Thyroid gland (tissue), 4 donors: ENCODE data around the gene KIFBP. TPM values are rescaled to one million over a fixed set of nuclear protein-coding genes. Genes with fewer than 3 reads are reported as not detected.
A peak's percentile ranks its signal among the peaks of the same experiment; 100 is the strongest.
"Not testable (repeated sequence)": the region's sequence is repeated elsewhere in the genome, so short reads cannot be mapped to it uniquely, and the experiment has no call there.

Source experiments
- DNase-seq, 2 donors: peaks; one replicate each; pipeline ENCODE4 v3.0.0-alpha.2; 2019
- H3K27ac ChIP-seq, 3 donors: fragments of 200-600 bp; sonication (generic); 1 replicate in 2 of 3; 2 replicates in 1 of 3; pipeline ENCODE4 v1.5.1; 2016 to 2019; ENCODE audit warnings: mild to moderate bottlenecking in 1 of 3, moderate library complexity in 1 of 3
- H3K27me3 ChIP-seq: fragments of 200-600 bp; sonication (generic); one replicate; pipeline ENCODE4 v1.5.1; 2019
- H3K36me3 ChIP-seq, 2 donors: fragments of 200-600 bp; sonication (generic); one replicate each; pipeline ENCODE4 v1.5.1; 2016 to 2019
- H3K4me1 ChIP-seq, 2 donors: fragments of 200-600 bp; sonication (generic); one replicate each; pipeline ENCODE4 v1.5.1; 2017 to 2019
- H3K4me3 ChIP-seq, 3 donors: fragments of 200-600 bp; sonication (generic); replicated peaks in 1 of 3; 1 replicate in 2 of 3; 2 replicates in 1 of 3; pipeline ENCODE4 v1.5.1; 2016; ENCODE audit warnings: mild to moderate bottlenecking in 1 of 3
- H3K9me3 ChIP-seq: fragments of 200-600 bp; sonication (generic); one replicate; pipeline ENCODE4 v1.5.1; 2017
- CTCF ChIP-seq, 6 experiments: fragments of 200-600 bp in 3 of 6; fragments of 450-650 bp in 3 of 6; sonication (generic) in 3 of 6; IDR thresholded peaks; one replicate each; pipeline ENCODE4 v1.5.1; 2016 to 2019; ENCODE audit warnings: antibody characterized with exemption in 6 of 6, mild to moderate bottlenecking in 2 of 6, inconsistent platforms in 1 of 6, moderate library complexity in 1 of 6
- POLR2A ChIP-seq, 2 donors: fragments of 450-650 bp; IDR thresholded peaks; one replicate each; pipeline ENCODE4 v1.6.1; 2017; ENCODE audit warnings: antibody characterized with exemption in 2 of 2, mild to moderate bottlenecking in 2 of 2, moderate library complexity in 1 of 2
- WGBS, 2 donors: methylation state at CpG; one replicate each; pipeline ENCODE4 v1.1.5; 2017; 5-methylcytosine and 5-hydroxymethylcytosine counted together
- intact Hi-C: fragments of 100-400 bp; cut with DNase I; formaldehyde crosslinking; loops from one replicate; pipeline ENCODE4 v1.15.1; 2023
- total RNA-seq, 4 donors: library from RNA; depleted of rRNA; stranded (reverse); fragments of >200 nt; gene quantifications; one replicate each; pipeline ENCODE4 v1.2.3, GENCODE V29; 2016

KIFBP gene
- total RNA-seq, 4 donors from 2014 or later, result 37.9 to 54.1 (median 42.8) TPM

GRCh38 chr10:69004821-69005220, 16.2 kb downstream of the KIFBP start:
- Histone ChIP-seq H3K9me3 (no peaks in the 10 kb centered on the region), H3K36me3 (peaks cover 17 to 35% of the 10 kb centered on the region in 2 donors), H3K27ac (no peak overlapping the region), H3K27me3 (no peaks in the 10 kb centered on the region), H3K4me1 (no peaks in the 10 kb centered on the region), H3K4me3 (no peak overlapping the region)
- intact Hi-C loops, result loop anchor here (5.0 kb wide), 1 partner anchor 87 kb away; no protein-coding TSS in a partner anchor
- no peak for DNase-seq
- no peak for TF ChIP-seq POLR2A (IDR thresholded peaks at IDR 0.05)
- TF ChIP-seq CTCF (IDR thresholded peaks at IDR 0.05), result peak in 3 of 6 experiments; percentile 8 to 22 (median 14)
- 13 to 21% methylated on average over 1 of the region's 1 CpG for WGBS, 2 donors

- Histone ChIP-seq H3K4me3 (no peak overlapping the region), H3K36me3 (peaks cover 14 to 35% of the 10 kb centered on the region in 2 donors), H3K27ac (no peak overlapping the region), H3K27me3 (no peaks in the 10 kb centered on the region), H3K9me3 (no peaks in the 10 kb centered on the region), H3K4me1 (no peaks in the 10 kb centered on the region)
- intact Hi-C loops, result loop anchor here (5.0 kb wide), 1 partner anchor 86 kb away; no protein-coding TSS in a partner anchor
- WGBS, 2 donors, result 96 to 97% methylated on average over 6 of the region's 6 CpGs
- TF ChIP-seq CTCF (IDR thresholded peaks at IDR 0.05) (no peak), POLR2A (IDR thresholded peaks at IDR 0.05) (no peak)
- no peak for DNase-seq
Measured at GRCh38 chr10:69005704-69006485, 17.3 kb downstream of the KIFBP start.

- TF ChIP-seq CTCF (IDR thresholded peaks at IDR 0.05) (no peak), POLR2A (IDR thresholded peaks at IDR 0.05) (no peak)
Measured at GRCh38 chr10:69007260-69007659, 18.7 kb downstream of the KIFBP start.

GRCh38 chr10:69009360-69009759, 20.8 kb downstream of the KIFBP start:
- no peak for TF ChIP-seq CTCF (IDR thresholded peaks at IDR 0.05)
- no peak for TF ChIP-seq POLR2A (IDR thresholded peaks at IDR 0.05)
- WGBS, 2 donors, result 86 to 87% methylated on average over 2 of the region's 2 CpGs
- intact Hi-C loops, result loop anchor here (5.0 kb wide), 1 partner anchor 83 kb away; no protein-coding TSS in a partner anchor
- H3K27me3 ChIP-seq, result no peaks in the 10 kb centered on the region
- no peak for DNase-seq
- peaks cover 25 to 43% of the 10 kb centered on the region in 2 donors for H3K36me3 ChIP-seq
- no peak overlapping the region for H3K4me3 ChIP-seq
- H3K4me1 ChIP-seq, result no peaks in the 10 kb centered on the region
- H3K9me3 ChIP-seq, result no peaks in the 10 kb centered on the region
- no peak overlapping the region for H3K27ac ChIP-seq

More at GRCh38 chr10:69007260-69007659, 18.7 kb downstream of the KIFBP start:
- Histone ChIP-seq H3K4me1 (no peaks in the 10 kb centered on the region), H3K27me3 (no peaks in the 10 kb centered on the region), H3K9me3 (no peaks in the 10 kb centered on the region), H3K27ac (no peak overlapping the region), H3K36me3 (peaks cover 15 to 29% of the 10 kb centered on the region in 2 donors), H3K4me3 (no peak overlapping the region)
- WGBS, 2 donors, result 84 to 90% methylated on average over 3 of the region's 3 CpGs
- intact Hi-C loops, result loop anchor here (5.0 kb wide), 1 partner anchor 85 kb away; no protein-coding TSS in a partner anchor
- no peak for DNase-seq

- 73 to 83% methylated on average over 1 of the region's 1 CpG for WGBS, 2 donors
- TF ChIP-seq POLR2A (IDR thresholded peaks at IDR 0.05), result no peak
- H3K36me3 ChIP-seq, result peaks cover 25 to 50% of the 10 kb centered on the region in 2 donors
Measured at GRCh38 chr10:69010151-69010640, 21.6 kb downstream of the KIFBP start.

GRCh38 chr10:69012778-69013177, 24.2 kb downstream of the KIFBP start:
- 95 to 97% methylated on average over 2 of the region's 2 CpGs for WGBS, 2 donors
- intact Hi-C loops, H3K27ac ChIP-seq, H3K4me3 ChIP-seq, H3K4me1 ChIP-seq, H3K9me3 ChIP-seq, DNase-seq, H3K27me3 ChIP-seq: not testable (repeated sequence)
- H3K36me3 ChIP-seq, result peaks cover 31 to 58% of the 10 kb centered on the region in 2 donors

More at GRCh38 chr10:69010151-69010640, 21.6 kb downstream of the KIFBP start:
- Histone ChIP-seq H3K4me1 (no peaks in the 10 kb centered on the region), H3K9me3 (no peaks in the 10 kb centered on the region), H3K27me3 (no peaks in the 10 kb centered on the region), H3K4me3 (no peak overlapping the region), H3K27ac (no peak overlapping the region)
- no peak for DNase-seq
- intact Hi-C loops, result no loop called here
